GM12873 (cell line): ENCODE results near the gene SECTM1.

Source experiments
- CTCF ChIP-seq: IDR thresholded peaks from 2 replicates; pipeline ENCODE4 v1.5.1; 2012; ENCODE audit warnings: low read depth, mild to moderate bottlenecking, moderate library complexity, low read length, control low read depth; ENCODE audit not compliant: insufficient read depth; ENCODE audit errors: missing control alignments

SECTM1 gene

GRCh38 chr17:82278786-82279391 lies 54.7 kb downstream of the SECTM1 start:
- no peak for TF ChIP-seq CTCF

DNA sequence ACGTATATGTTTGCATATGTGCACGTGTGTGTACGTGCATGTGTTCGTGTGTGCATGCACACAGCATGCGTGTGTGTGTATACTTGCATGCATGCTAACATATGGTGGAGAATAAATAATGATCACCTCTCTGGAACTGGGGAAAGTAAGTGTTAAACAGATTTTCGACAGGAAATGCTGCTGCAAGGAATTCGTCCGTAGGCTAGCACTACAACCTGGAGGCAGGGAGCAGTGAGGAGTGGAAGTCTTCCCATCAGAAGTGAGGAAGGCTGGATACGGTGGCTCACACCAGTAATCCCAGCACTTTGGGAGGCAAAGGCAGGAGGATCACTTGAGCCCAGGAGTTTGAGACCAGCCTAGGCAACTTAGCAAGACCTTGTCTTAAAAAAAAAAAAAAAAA lies 55.3 kb downstream of the SECTM1 start:
- no peak for TF ChIP-seq CTCF

GRCh38 chr17:82277851-82278250 lies 55.7 kb downstream of the SECTM1 start:
- TF ChIP-seq CTCF, result no peak

- no peak for TF ChIP-seq CTCF
These were observed 56.6 kb downstream of the SECTM1 start for GRCh38 chr17:82276938-82277337.

DNA sequence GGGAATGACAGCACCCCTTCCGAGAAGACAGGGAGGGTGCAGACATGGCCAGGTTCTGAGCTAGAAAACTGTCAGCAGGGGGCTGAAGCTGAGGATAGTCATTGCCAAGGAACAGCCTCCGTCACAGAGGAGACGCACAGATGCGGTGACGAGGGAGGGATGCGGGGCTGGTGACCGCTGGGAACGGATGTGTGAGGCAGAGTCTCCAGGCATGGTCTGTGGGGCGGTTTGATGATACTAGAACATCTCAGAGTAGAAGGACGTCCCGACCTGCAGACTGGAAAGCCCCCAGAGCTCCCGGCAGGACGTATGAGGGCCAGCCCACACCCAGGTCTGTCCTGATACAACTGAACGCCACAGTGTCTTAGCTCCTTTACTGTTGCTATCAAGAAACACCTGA lies 58.2 kb downstream of the SECTM1 start:
- TF ChIP-seq CTCF, result no peak

- TF ChIP-seq CTCF, result no peak
These were observed 59.2 kb downstream of the SECTM1 start for GRCh38 chr17:82274134-82275020.

- no peak for TF ChIP-seq CTCF
These were observed 60.0 kb downstream of the SECTM1 start, which contains the start of gene CSNK1D for GRCh38 chr17:82273327-82274133. TSS of gene CSNK1D (minus strand) at chr17:82273700. CDS start at chr17:82273381, 319 bp downstream.
